Stimulated activated CD8-positive, alpha-beta memory T cell treated with anti-CD3 and anti-CD28 coated beads, Interleukin-7, amount 100 ng/mL, for 4 hours (primary cell): Measurements from ENCODE around the gene APLN.

ENCODE experiments used
- DNase-seq, 2 donors: peaks; one replicate each; pipeline ENCODE4 v3.0.0-alpha.2; 2020; ENCODE audit warnings: low read depth in 2 of 2

Gene APLN, protein sequence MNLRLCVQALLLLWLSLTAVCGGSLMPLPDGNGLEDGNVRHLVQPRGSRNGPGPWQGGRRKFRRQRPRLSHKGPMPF

DNA sequence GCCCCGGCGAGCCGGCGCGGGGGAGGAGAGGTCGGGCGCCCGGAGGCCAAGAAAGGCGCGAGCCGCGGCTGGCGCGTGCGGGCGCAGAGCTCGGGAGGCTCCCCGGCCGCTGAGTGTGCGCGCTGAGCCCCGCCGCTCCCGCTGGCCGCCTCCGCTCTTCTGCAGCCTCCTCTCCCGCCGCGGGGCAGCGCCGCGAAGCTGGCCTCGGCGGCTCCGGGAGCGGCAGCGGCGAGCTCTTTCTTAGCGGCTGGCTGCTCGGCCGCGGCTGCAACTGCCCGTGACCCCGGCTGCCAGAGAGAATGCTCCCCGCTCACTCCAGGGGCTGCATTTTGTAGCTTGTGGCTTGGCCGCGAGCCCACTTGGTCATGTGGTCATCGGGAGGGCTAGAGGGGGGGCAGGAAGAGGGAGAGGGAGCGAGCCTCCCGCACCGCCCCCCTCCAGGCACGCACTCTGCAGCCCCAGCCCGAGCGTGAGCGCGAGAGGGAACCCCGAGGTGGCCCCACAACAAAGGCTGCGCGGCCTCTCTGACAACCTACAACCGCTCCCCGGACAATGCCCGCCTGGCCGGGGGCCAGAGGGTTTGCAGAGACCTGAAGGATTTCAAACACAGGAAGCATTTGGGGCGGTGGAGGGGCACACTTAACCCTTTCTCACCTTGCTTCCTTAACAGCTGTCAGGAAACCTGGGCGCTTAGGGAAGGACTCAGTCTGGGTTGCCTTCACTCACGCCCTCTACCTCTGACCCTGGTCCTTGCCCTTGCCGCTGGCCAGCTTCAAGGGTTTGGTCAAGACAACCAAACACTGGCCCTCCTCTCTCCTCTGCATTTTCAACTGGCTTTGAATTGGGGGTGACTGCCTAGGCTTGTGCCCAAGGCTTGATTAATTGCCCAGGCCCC, at the start of gene APLN:
TSS of gene APLN (minus strand) at position 305 of the 895 bp plus-strand sequence. CDS start 326 bp downstream, outside the sequence.
- DNase-seq, result no peak

DNA sequence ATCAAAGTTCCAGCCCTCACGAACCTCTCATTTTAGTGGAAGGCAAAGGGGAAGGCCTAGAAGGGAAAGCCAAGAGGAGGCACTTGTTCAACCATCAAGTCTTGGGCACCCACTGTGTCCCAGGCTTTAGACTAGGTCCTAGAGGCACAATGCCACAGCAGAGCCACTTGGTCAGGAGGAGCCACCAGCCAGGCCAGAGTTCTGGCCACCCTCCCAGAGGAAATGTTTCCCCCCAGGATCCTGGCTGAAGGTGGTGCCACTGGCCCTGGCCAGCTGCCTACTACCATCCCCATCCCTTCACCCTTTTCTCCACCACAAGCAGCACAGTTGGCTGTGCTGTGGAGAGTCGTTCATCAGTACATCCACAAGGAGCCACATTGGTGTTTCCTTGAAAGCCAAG, 49.7 kb upstream of the APLN start:
- no peak for DNase-seq

DNA sequence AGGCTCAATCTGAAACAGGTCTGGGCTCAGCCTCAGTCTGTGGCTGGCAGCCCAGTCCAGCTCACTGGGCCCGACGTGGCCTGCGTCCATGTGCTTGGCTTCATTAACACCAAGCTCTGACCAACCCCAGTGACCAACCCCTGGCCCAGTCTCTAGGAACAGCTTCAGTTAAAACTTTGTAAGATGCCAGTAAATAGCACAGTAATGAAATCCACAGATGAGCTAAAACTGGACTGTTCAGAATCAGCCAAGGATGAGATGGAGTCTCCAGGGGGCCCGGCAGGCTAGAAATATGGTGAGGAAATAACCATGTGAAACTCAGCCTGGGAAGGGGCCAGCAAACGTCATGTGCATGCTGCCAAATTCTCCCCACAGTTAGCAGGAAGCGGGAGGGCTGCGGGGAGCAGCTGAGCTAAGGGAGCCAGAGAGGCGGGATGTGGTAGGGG, 46.9 kb upstream of the APLN start:
- no peak for DNase-seq

DNA sequence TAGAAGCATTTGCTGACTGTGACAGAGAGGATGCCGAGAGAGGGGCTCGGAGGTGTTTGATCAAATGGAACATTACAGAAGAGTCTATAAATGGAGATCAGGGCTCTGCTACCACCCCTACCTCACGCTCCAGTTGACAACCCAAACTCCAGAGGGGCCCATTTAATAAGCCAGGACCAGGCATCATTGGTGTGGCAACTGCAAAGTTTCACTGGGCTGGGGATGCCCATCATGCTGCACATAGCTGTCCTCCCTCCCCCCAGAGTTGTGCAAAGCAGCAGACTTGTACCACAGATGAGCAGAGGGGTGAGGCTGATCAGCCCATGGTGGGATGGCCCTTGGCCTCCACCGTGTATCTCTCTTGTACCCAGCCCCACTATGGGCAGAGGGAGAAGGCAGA, 45.8 kb upstream of the APLN start:
- no peak for DNase-seq

DNA sequence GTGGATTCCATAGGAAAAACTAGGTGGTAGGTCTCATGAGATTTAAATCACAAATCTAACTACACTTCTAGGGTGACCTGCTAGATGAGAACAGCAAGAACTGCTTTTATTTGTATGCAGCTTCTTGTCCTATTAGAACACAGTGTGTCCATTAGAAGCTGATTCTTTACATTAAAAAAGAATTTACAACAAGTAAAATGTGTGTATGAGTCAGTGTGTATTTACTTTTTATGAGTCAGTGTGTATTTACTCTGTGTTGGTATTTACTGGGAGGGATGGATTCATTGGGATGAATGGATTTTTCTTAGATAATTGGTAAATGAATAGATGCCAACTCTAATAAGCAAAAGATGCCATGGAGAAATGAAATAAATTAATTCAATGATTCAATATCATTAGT, 43.4 kb upstream of the APLN start:
- no peak for DNase-seq

DNA sequence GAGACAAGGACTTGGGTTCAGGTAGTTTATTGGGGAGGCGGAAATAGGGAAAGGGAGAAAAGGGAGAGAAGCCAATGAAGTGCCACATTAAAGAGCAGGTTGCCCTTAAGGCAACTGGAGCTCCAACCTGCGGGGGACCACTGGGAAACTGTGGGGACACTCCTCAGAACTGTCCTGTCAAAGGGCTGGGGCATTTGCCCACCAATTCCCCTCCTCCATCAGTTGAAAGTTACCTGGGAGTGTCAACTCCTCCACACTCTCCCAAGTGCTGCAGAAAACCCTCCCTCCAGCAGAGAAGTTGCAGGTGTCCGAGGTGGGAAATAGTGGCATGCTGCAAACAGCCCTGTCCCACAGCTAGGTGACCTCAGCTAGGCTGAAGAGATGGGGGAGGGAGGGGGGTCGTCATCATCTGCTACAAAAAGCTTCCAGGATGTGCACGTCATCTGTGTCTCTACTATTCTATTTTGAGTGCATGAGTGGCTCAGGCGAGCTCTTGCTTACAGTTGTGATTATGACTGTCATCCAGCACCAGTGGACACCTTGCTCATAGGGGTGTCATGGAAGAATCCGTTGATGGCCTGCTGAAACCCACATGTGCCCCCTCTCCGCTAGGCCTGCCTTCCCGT, 42.6 kb upstream of the APLN start:
- DNase-seq, result no peak

DNA sequence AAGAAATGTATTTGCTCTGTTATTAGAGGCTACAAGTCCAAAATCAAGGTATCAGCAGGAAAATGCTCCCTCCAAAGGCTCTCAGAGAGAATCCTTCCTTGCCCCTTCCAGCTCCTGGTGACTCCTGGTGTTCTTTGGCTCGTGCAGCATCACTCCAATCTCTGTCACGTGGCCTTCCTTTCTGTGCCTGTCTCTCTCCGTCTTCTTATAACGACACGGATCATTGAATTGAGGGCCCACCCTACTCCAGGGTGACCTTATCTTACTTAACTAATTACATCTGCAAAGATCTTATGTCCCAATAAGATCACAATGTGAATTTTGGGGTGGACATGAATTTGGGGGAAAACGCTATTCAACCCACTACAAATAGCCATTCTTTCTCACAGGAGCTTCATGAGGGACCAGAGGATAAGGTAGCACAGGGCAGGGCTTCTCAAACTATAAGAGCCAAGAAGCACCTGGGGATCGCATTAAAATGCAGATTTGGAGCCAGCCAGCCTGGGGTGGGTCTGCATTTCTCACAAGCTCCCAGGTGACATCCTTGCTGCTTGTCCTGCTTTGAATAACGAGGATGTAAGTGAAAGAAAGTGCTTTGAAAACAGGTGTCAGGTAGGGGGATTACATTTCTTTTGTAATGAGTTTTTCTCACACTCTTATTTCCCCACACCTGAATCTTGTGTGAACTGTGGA, 41.9 kb upstream of the APLN start:
- DNase-seq, result no peak

DNA sequence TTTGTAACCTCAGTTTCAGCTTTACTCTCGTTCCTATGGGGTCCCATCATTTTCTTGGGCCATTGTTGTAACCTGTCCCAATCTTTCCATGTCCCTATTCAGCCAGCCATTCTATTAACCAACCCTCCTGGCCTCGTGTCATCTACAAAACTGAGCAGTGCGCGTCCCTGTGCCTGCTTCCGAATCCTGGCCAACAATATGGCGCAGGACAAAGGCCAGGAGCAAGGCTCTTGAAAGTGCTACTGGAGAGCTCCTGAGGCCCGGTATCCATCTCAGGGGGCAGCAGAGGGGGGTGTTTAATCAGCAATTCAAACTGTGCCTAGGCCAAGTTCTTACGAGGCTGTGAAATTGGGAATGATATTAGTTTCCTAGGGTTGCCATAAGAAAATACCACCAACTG, 41.2 kb upstream of the APLN start:
- no peak for DNase-seq

DNA sequence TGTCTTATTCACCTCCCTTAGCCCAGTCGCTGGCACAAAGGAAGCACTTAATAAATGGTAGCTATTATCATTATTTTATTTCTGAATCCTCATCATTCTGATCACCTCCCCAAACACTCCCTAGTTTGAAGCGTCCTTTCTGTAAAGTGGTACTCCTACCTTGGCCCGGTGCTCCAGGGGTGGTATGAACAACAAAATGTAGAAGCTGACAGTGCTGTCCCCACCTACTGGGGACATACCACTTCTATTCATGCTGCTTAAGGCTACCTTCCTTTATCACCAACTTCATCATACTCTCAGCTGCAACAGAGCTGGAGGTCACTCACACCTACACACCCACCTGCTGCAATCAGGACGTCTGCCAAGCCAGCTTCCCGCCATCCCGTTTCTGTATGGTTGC, 40.8 kb upstream of the APLN start:
- DNase-seq, result no peak

DNA sequence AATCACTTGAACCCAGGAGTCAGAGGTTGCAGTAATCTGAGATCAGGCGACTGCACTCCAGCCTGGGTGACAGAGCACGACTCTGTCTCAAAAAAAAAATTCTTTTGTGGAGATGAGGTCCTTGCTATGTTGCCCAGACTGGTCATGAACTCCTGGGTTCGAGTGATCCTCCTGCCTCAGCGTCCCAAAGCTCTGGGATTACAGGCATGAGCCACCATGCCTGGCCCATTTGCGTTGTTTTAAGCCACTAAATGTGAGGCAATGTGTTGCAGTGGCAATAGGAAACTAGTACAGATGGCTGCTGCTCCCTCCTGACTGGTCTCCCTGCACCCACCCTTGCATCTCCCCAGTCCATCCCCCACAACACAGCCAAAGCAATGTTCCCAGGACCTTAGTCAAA, 40.0 kb upstream of the APLN start:
- DNase-seq, result no peak

DNA sequence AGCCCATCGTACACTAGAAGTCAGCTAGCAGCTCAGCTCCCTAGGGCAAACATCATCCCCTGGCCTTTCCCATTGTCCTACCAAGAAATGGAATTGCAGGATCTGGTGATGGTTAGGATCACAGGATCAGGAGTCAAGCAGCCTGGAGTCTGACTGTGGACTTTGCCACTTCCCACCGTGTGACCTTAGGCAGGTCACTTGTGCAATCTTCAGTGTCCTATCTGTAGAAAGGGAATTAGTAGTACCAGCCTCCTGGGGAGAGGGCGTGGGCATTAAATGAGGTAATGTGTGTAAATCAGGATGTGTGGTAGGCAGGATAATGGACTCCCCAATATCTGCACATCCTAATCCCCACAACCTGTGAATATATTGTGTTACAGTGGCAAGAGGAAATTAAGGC, 38.6 kb upstream of the APLN start:
- no peak for DNase-seq

DNA sequence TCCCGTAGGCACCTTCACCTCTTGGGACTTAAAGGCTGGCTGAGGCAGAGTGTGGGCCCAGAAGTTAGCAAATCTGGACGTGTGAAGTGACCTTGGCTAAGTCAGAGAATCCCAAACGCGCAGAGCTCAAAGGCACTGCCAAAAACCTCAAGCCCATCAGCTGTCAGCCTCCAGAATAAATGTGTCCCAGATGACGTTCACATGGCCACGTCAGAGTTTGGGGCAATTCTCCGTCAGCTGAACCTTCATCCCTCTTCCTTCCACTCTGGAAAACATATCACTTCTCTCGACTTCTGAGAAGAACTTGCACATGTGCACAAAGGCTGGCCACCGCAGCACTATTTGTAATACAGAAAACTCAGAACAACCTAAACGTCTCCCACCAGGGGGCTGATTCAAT, 35.7 kb upstream of the APLN start:
- no peak for DNase-seq

DNA sequence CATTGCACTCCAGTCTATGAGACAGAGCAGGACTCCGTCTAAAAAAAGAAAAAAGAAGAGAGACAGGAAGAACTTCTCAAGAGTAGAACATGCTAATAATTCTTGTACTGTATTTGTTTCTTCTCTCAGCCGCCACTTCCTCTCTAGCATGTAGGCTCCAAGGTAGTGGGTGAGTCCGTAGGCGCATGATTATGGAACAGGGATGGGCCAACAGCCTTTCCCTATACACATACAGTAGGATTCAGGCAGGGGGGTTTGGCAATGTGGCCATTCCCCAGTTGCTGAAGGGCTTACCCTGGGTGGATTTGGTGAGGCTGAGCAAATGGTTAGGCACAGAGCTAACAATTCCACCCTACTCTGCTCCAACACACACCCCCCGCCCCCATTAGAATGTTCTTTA, 35.0 kb upstream of the APLN start:
- no peak for DNase-seq

DNA sequence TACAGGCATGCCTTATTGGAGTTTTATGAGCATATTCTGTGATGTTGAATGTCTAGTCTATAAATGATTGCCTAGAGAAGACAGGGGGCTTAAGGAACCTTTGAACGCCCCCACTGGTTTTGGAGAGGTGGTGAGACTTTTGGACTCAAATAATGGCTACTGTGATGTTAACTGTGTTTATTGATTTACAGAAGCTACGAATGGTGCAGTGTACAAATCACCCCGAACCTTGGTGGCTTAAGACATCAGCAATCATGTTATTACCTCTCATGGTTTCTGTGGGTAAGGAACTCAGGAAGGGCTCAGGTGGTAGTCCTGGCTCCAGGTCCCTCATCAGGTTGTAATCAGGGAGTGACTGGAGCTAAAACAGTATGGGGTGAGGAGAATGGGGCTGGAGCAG, 33.3 kb upstream of the APLN start:
- no peak for DNase-seq

DNA sequence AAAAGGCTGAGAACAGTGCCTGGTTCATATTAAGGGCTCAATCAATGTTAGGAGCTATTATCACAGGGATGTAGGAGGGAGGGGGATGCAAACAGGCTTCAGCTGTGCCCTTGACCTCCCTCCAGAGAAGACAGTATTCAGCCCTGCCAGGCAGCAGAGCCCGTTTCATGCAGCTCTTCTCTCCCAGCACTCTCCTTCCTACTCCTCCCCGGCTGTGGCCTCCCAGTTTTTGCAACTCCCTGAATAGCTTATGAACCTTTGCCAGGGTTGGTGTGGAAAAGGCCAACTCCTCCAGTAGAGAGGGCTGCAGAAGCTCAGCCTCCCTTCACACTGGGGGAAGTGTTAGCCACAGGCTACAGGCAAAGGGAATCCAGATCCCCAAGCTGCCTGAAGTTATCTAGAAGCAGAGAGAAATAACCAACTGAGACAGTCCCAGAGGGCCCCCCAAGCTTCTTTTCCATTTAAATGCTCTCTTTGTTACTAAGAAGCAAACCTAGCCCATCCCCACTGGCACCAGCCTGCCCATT, 31.7 kb upstream of the APLN start:
- no peak for DNase-seq

DNA sequence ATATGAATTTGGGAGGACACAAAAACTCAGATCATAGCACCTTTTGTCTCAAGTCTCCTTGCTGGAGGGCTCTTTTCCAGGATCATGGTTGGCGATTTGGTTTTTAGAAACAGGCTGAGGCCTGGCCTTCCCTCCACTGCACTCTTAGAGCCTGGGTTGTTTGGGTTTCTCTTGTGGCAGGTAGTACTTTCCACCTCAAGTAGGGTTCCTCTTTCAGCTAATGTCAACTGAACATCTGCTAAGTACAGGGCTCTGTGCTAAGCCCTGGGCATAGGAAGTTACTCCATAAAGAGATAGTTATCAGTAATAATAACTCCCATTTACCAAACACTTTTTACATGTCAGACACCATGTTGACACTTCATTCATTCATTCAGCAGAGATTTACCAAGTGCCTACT, 28.2 kb upstream of the APLN start:
- no peak for DNase-seq

DNA sequence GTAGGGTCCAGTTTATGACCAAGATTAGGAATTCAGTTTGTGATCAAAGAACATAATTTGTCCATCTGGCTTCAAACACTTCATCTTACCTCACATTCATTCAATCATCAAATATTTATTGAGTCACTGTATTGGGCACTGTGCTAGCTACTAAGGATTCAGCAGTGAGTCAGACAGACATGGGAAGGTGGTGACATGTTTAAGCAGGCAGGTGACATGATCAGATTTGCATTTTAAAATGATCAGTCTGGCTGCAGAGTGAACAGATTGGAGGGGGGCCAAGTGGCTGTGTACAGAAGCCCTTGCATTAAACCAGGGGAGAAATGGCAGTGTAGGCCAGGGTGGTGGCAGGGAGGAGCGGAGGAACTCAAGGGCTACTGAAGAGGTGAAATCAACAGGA, 25.1 kb upstream of the APLN start:
- DNase-seq, result no peak

DNA sequence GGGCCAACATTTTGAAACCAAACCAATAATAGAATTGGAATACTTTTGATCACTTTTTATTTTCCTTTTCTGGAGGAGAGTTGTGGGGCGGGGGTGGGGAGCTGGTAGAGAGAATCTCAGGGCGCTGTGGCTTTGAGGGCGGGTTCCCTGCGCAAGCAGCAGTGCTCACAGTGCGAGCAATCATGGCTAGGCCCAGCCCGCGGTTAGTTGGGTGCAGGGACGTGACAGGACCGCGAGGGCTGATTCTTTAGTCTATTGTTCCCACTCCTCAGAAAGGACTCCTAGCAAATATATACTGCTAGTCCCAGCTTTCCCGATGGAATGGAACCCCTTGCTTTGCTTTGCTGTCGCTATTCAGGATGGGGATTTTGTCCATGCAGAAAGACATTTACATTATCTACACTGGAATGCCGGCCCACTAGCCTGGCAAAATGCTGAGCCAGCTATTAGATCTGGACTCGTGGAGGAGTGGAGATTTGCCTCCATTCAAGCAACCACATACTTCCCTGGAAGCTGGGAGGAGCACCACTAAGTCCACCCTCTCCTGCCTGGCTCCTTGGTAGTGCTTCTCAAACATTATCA, 23.9 kb upstream of the APLN start:
- DNase-seq, result peak in 1 of 2 donors; percentile 20

DNA sequence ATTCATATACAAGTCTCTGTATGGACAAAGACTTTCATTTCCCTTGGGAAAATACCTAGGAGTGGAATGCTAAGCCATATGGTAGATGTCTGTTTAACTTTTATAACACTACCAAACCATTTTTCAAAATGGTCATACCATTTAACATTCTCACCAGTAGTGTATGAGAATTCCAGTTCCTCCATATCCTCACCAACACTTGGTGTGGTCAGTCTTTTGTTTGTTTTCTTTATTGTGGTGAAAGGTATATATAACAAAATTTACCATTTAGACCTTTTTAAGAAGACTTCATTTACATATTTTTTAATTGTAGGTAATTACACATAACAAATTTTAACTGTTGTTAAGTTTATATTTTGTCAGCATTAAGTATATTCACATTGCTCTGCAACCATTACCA, 12.7 kb upstream of the APLN start:
- DNase-seq, result no peak

DNA sequence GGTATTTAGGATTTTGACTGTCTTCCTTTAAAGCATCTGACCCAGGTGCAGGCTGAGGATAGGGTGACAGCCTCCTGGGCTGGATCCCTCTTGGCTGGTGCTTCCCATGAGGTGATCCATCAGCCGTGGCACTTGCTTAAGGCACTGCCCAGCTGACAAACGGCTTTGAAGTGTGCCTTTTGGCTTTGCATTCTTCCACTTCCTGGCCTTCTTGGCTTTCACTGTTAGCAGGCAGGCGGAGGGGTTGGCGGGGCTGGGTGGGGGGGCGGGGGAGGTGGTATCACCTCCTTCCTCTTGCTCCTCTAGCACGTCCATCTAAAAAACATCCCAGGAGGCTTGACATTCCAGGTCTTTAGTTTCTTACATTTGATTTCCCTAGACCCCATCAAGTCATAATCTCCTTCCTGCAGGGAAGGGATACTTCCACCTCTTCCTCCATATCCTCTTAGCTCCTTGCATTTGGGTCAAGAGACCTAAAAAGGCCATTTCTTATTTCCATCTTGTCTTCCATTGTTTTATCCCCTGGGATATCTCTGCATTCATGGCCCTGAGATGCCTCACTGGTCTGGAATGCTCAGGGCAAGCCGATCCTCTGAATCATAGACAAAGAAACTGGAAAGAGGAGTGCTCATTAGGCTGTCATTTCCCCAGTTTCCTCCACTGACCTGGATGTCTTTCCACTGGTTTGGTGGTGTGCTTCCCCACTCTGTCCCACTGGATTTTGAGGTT, 11.3 kb upstream of the APLN start:
- no peak for DNase-seq

DNA sequence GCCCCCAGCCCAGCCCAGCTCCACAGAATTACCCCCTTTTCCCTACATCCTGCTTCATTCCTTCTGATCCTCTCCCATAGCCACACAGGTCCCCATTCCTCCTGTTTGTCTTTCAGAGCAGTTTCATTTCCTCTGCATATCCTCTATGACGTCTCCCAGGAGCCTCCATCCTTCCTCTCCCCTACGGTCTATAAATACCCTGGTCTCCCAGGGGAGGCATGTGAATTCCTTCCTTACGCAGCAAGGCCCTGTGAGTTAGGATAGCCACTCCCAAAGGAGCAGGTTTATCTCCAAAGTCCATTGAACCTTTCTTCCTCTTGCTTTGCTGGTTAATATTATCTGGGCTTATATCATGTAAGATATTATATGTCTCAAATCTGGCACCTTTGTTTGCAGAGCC, 8.4 kb upstream of the APLN start:
- DNase-seq, result no peak
